H4 (cell line): ENCODE data around the gene HDAC7. TPM values are rescaled to one million over a fixed set of nuclear protein-coding genes. Genes with fewer than 3 reads are reported as not detected.

Experiments used
- DNase-seq: peaks from one replicate; pipeline ENCODE4 v3.0.0-alpha.2; 2015; ENCODE audit warnings: low spot score
- total RNA-seq: library from RNA; depleted of rRNA; stranded (reverse); fragments of >200 nt; shearing (Covaris generic); gene quantifications from 2 replicates; pipeline ENCODE4 v1.2.3, GENCODE V29; 2014

The HDAC7 gene
- total RNA-seq, 1 experiment from 2014 or later = 13.7 TPM

GRCh38 chr12:47779943-47780504, 39.7 kb downstream of the HDAC7 start:
- DNase-seq = no peak

GRCh38 chr12:47779301-47779942, 40.3 kb downstream of the HDAC7 start:
- peak; percentile 75 for DNase-seq

GRCh38 chr12:47778881-47779280, 40.8 kb downstream of the HDAC7 start:
- no peak for DNase-seq

GRCh38 chr12:47777741-47778558, 41.8 kb downstream of the HDAC7 start:
- DNase-seq = no peak

- no peak for DNase-seq
Observed at GRCh38 chr12:47777151-47777550, 42.6 kb downstream of the HDAC7 start.

GRCh38 chr12:47776471-47777143, 43.1 kb downstream of the HDAC7 start:
- DNase-seq = no peak

GRCh38 chr12:47775100-47775911, 44.4 kb downstream of the HDAC7 start:
- DNase-seq = no peak

GRCh38 chr12:47774663-47775062, 45.0 kb downstream of the HDAC7 start:
- no peak for DNase-seq

- no peak for DNase-seq
Observed at GRCh38 chr12:47773858-47774580, 45.7 kb downstream of the HDAC7 start.

- no peak for DNase-seq
Observed at GRCh38 chr12:47773062-47773857, 46.4 kb downstream of the HDAC7 start, which contains the start of gene SLC48A1. Gene SLC48A1 (plus strand): TSS chr12:47773238. CDS start chr12:47773305, 67 bp downstream.

- no peak for DNase-seq
Observed at GRCh38 chr12:47772738-47773061, 47.0 kb downstream of the HDAC7 start.

- no peak for DNase-seq
Observed at GRCh38 chr12:47772094-47772660, 47.5 kb downstream of the HDAC7 start.

GRCh38 chr12:47771304-47771703, 48.4 kb downstream of the HDAC7 start:
- DNase-seq = no peak

- DNase-seq = no peak
Observed at GRCh38 chr12:47770086-47770726, 49.5 kb downstream of the HDAC7 start.

- no peak for DNase-seq
Observed at GRCh38 chr12:47769234-47770085, 50.2 kb downstream of the HDAC7 start.

GRCh38 chr12:47768323-47768811, 51.3 kb downstream of the HDAC7 start:
- no peak for DNase-seq

GRCh38 chr12:47767216-47767724, 52.4 kb downstream of the HDAC7 start:
- no peak for DNase-seq
